Amniotic stem cell (primary cell): ENCODE data around the gene B4GALNT2.

ENCODE experiments used
- DNase-seq: peaks from one replicate; lab custom pipeline; 2025; lab: John Stamatoyannopoulos, UW

B4GALNT2 gene

DNA sequence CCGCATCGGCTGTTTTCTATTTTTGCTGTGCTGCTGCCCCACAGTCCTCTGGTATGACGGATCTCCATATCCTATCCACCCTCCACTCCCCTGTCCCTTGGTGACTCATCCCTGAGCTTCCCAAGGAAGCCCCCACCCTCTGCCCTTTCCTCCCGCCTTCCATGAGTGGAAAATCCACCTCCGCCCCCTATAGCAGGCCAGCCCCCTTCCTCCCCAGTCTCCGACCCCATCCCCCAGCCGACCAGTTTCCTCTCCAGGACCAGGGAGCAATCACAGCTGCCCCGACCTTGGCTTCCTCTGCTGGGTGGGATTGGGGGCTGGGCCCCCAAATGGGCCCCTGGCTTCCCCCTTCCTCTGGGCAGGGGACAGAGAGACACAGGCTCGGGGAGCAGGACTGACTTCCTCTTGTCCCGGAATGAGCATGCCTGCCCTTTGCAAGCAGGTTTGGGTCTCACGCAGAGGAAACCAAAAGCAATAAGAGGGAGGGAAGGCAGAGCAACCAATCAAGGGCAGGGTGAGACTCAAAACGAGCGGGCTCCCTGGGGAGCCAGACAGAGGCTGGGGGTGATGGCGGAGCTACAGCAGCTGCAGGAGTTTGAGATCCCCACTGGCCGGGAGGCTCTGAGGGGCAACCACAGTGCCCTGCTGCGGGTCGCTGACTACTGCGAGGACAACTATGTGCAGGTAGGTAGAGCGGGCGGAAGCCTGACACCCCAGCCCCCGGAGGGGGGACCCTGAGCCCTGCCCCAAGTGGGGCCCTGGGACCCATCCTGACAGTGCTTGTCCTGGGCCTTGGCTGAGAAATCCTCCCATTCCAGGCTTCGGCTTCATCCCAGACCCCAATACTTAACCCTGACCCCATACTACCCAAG is 77.8 kb downstream of the B4GALNT2 start, which contains the start of the genes ABI3 and GNGT2:
Gene ABI3 (plus strand): TSS at position 550 of the 872 bp plus-strand sequence. CDS start 18 bp downstream, at position 568.
Gene GNGT2 (minus strand): TSS at position 417 of the 872 bp plus-strand sequence. CDS start 3,152 bp downstream, outside the sequence.
- DNase-seq = no peak

DNA sequence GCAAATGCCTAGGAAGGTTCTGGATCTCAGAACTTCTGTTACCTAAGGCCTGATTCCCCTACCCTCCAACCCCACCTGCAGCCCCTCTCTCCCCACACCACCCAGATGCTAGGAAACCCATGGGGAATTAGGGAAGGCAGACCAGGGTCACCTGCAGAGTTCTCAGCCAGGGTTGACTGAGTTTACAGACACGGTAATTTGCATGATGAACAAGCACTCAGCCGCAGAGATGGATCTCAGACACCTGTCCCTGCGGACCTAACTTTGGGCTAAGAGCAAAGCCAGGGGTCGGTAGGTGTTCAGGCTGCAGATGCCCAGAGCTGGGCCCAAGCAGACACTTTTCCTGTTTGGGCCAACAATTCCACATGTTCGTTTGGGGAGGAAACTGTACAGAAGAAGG is 80.8 kb downstream of the B4GALNT2 start:
- no peak for DNase-seq

DNA sequence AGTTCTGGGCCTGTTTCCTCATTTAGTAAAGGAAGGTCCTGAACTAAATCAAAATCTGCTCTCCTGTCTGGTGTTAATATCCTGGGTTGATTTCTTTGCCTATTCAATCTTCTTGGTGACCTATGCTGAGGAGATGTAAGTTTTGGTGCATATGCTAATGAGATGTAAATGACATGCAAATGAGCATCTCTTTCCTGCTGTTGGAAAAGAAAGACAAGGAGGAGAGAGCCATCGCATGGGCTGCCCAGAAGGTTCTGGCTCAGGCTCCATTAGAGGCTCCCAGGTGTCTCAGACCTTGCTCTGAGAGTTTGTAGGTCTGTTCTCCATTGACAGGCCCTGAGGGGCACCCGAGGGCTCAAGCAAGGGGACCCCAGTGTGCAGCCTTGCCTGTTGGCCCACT is 81.3 kb downstream of the B4GALNT2 start:
- no peak for DNase-seq

DNA sequence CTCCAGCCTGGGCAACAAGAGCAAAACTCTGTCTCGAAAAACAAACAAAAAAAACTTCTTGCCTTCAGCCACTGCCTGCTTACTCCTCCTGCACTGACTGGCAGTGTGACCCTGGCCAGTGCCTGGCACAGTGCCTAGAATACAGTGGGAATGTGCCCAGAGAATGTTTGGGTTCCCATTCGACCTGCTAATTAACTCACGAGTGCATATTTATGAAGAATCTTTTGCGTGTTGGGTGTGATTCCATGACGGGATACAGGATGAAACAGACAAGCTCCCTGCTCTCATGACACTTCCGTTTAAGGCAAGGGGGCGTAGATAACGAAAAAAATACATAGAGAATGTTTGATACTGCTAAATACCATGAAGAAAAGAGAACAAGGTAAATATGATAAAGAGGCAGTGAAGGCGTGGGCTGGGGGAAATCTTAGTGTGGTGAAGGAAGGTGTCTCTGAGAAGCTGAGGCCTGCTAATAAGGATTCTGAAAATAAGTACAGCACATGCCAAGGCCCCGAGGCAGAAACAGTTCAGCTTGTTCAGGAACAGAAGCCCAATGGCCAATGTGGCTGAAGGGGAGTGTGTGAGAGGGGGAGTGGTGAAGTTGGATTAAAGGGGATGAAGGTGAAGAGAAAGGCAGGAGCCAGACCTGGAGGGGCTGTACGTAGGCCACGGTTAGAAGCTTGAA is 82.2 kb downstream of the B4GALNT2 start:
- no peak for DNase-seq

DNA sequence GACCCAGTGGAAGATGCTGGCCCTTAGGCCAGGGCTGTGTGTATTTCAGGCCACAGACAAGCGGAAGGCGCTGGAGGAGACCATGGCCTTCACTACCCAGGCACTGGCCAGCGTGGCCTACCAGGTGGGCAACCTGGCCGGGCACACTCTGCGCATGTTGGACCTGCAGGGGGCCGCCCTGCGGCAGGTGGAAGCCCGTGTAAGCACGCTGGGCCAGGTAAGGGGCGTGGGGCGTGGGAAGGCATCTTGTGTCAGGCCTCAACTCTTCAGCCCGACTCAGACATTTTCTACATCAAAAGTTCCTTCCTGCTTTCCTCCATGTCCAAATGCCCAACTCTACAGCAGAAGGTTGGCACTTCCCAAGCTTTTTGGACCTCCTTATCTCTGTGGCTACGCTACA is 83.9 kb downstream of the B4GALNT2 start:
- DNase-seq = no peak

DNA sequence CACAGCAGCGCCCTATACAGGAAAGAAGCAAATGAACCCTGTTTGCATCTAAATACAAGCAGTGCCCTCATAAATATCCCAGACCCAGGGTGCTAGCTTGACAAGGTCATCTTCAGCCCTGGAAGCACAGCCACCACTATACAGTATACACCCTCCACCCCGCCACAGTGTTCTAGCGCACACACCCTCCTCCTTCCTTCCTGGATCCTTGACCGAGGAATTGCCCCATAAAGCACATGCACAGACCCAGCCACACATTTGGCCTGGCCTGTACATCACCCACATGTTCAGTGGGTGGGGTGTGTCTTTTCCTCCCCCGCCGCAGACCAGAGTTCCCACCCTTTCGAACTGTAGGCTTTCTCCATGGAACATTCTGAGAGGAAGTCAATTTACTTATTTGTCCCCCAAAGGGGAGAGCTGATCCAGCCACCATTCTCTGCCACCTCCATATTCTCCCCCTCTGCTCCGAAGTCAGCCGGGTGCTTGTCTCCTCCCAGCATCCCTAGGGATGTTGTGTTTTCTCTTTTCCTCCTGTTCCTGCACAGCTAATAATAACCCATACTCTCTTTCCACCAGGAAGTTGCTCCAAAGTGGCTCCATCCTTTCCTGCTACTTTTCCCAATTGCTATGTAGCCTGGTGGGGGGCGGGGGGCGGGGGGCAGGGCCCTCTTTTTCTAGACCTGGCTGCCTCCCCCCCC is 84.5 kb downstream of the B4GALNT2 start:
- DNase-seq = no peak

DNA sequence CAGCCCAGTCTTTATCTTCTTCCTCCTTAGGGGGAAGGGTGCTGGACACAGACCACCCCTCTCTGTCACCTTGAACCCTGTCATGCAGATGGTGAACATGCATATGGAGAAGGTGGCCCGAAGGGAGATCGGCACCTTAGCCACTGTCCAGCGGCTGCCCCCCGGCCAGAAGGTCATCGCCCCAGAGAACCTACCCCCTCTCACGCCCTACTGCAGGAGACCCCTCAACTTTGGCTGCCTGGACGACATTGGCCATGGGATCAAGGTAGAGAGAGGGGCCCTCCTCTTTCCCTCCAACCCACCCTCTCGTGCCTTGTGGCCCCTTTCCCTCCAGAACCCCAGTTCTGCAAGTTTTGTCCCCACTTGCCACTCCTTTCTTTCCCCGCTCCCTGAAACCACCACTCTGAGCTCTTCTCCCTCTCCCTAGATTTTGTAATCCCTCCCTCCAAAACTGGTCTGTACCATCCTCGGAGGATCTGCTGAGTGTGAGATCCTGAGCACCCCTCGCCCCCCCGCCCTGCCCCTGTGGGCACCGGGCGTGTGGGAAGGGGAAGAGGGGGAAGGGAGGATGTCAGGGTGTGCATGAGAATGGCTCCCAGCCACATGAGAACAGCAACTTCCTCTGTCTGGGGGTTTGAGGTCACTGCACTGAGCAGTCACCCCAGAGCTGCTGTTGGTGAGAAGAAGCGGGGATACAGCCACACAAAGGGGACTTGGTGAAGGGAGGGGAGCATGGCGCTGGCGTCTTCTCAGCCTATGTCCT is 85.3 kb downstream of the B4GALNT2 start:
- DNase-seq = no peak

DNA sequence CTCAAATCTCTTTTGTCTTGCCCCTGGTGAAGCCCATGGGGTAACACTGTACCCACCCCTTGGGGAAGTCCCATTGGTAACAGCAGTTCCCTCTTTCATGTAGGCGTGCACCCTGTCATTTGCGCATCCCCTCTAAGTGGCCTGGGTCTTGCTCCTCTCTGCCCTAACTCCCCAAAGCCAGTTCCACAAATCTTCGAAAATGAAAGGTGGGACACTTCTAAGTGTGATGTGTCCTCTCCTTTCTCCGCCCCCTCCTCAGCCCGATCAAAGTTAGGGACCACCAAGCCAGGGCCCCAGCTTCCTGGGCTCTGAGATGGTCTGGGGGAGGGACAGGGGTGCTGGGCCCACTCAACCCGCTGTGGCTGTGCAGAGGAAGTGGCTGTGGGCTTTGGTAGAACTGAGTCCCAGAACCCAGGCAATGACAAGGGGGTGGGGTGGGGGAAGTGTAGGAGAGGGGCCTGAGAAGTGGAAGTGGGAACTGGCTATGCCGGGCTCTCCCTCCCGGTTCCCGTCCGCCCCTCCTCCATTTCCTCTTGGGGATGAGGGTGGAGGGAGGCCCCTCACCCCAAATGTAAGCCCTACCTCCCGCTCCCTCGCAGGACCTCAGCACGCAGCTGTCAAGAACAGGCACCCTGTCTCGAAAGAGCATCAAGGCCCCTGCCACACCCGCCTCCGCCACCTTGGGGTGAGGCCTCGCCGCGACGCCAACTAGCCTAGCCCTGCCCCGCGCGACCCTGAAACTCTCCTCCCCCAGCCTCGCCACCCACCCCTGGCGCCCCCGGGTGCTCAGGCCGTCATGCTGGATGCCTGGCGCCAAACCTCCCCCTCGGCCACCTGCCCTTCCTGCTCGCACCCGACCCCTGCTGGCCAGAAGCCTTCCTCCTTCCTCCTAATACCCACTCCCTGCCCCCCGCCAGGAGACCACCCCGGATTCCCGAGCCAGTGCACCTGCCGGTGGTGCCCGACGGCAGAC is 86.7 kb downstream of the B4GALNT2 start:
- DNase-seq = no peak

DNA sequence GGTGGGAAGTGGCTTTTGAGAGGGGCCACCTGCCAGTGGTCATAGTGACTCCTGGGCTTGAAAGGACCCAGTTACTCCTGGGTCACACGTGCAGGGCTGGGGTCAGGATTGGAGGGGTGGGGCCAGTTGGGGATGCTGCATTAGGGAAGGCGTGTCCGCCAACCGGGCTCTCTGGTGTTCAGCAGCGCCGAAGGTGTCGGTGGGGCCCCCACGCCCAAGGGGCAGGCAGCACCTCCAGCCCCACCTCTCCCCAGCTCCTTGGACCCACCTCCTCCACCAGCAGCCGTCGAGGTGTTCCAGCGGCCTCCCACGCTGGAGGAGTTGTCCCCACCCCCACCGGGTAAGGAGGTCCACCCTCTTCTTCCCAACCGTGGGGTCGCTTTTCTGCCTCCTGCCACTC is 87.4 kb downstream of the B4GALNT2 start:
- no peak for DNase-seq

DNA sequence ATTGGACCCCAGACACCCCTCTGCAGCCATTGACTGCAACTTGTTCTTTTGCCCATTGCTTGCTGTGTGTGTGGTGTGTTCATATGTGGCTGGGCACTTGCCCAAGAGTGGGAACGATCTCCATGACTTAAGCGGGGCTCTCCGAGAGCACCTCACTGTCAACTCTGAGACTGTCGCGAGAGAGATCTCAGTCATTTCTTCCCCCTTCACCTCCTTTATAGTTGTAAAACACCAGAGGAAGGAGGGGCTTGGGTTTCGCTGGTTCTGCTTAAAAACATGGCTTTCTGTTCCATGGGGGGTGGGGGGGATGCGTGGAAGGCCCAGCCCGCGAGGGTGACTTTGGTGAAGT is 90.6 kb downstream of the B4GALNT2 start:
- DNase-seq = no peak

DNA sequence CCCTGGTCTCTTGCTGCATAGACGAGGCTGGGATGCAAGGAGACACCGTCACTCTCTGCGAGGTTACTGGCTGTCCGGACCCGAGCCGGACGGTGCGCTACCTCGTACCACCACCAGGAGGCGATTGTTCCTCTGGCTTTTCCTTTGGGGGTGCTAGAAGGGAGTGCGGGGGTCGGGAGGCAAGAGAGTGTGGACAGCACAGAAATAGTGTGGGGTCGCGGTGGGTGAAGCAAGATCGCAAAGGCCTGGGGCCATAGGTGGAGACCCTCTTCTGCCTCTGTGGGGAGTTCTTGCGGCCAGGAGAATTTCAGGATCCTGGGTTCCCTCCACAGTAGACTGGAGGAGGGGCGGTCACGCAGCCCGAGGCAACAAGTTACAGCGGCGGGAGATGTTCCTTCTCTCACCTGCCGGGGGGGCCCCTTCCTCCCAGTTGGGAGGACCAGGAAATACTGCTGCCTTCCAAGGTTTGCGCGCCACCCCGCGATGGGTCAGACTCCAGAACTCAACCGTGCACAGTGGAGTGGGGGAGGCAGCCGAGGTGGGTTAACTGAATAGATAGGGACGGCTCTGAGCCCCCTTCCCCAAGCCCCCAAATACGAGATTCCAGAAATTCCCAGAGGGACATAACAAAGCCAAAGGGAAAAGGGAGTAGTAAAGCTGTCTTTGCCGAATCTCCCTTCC is 91.1 kb downstream of the B4GALNT2 start:
- no peak for DNase-seq

DNA sequence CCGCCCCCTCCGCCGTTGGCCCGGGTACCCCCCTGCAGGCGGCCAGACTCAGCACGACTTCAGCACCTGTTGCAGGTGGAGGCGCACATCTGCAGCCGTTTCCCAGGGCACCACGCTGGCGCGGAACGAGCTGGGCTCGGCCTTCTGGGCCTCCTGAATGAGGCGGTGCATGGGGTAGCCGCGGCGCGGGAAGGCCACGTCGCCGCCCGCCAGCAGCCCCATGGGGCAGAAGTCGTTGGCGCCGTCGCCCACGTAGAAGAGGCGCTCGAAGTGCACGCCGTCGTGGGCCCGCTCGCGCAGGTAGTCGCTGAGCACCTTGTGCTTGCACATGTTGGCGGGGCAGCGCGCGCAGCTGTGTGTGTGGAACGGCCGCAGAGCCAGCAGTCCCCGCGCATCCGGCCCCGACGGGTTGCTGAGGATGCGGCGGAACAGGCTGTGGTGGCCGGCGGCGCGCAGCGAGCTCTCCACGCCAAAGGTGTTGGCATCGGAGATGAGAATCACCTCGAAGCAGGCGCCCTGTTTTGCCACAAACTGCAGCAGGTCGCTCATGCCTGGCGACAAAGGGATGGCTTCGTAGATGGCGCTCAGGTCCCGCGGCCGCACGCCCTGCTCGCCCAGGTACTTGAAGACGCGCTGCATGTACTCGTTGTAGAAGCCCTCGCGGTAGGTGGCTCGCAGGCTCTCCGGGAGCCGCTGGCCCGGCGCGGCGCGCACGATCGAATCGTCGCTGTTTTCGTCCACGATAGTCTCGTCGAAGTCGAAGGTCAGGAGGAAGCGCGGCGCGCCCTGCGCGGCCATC is 91.8 kb downstream of the B4GALNT2 start:
- no peak for DNase-seq

DNA sequence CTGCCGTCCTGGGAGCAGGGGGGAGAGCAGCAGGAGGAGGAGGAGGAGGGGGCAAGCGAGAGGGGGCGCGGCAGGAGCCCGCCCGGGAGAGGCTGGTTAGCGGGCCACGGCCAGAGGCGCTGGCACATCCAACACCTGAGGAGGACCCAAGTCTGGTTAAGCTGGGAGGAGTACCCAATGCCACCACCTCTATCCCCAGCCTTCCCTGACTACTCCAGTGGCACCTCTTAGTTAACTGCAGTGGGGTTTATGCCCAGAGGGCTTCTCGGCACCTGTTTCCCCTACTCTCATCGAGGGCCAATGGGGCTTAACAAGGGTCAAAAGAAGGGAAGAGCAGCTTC is 92.4 kb downstream of the B4GALNT2 start:
- no peak for DNase-seq

DNA sequence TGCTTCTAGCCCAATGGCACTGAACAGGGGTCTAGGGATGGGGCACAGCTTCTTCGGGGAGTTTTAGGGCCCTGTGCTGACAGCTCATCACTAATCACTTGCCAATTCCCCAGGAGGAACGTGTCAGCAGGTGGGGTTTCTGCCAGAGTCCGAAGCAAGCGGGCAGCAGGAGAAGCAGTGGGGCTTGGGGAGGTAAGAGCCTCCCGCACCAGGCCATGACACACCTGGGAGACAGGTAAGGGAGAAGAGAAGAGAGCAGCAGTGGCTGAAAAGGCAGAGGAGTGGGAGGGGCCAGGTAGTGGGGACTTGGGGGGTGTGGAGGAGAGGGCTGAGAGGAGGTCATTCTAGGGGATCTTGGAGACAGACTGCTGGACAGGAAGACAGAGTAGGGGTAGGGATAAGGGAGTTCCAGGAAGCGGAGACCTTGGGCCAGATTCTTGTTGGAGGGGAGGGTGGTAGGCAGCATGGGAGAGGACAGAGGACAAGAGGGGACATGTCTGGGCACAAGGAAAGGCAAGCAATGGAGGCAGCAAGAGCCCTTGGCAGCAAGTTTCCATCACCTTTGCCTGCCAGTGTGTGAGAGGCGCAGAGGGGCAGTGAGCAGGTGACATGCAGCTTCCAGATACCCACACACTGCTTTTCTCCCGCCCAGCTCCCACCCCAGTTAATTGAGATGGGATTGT is 93.1 kb downstream of the B4GALNT2 start:
- DNase-seq = no peak
